ENCODE data around the gene FAR2. TPM values are rescaled to one million over a fixed set of nuclear protein-coding genes. Genes with fewer than 3 reads are reported as not detected.

Gene FAR2
- total and polyA plus RNA-seq, 2 donors (not counting 3 experiments of a cell fraction or from before 2014, with no cell fraction given): 32.3 to 61.7 TPM

DNA sequence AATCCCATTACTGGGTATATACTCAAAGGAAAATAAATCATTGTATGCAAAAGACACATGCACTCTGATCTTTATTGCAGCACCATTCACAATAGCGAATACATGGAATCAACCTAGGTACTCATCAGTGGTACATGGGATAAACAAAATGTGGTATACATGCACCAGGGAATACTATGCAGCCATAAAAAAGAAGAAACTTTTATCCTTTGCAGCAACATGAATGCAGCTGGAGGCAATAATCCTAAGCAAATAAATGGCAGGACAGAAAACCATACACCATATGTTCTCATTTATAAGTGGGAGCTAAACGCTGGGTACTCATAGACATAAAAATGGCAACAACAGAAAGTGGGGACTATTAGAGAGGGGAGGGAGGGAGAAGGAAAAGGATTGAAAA lies 216.0 kb downstream of the FAR2 start:
- intact Hi-C loops (cut with micrococcal nuclease): no loop called here
- TF ChIP-seq POLR2AphosphoS5 (IDR thresholded peaks at IDR 0.05; ENCODE audit: insufficient read depth, low read depth, low read length) (no peak), JUN (IDR thresholded peaks at IDR 0.05; ENCODE audit: borderline replicate concordance, insufficient read depth, insufficient read length, low read depth) (no peak), EZH2 (IDR thresholded peaks at IDR 0.05; ENCODE audit: borderline replicate concordance, low read depth, low read length, severe bottlenecking) (no peak), GATA2 (IDR thresholded peaks at IDR 0.05; ENCODE audit: insufficient read depth, insufficient read length, low read depth, low read length) (no peak), FOS (IDR thresholded peaks at IDR 0.05; ENCODE audit: borderline replicate concordance, insufficient read depth, low read length) (no peak), CTCF (IDR thresholded peaks at IDR 0.05; ENCODE audit: extremely low read depth in 1 of 2, insufficient read depth in 1 of 2, low read depth in 1 of 2, low read length in 2 of 2) (no peak), MAX (IDR thresholded peaks at IDR 0.05; ENCODE audit: insufficient read depth, insufficient read length) (no peak), POLR2A (IDR thresholded peaks at IDR 0.05; ENCODE audit: low read depth, low read length) (no peak), MYC (IDR thresholded peaks at IDR 0.05; ENCODE audit: low read depth, low read length) (no peak)
- H3K36me3 ChIP-seq (ENCODE audit: control insufficient read depth in 2 of 2, extremely low read depth in 1 of 2, insufficient read depth in 2 of 2, low read length in 2 of 2): peaks cover 0 to 16% of the 10 kb centered on the region in 2 experiments
- CTCF ChIA-PET: no interaction called here
- H3K9me1 ChIP-seq (replicated peaks; ENCODE audit: control insufficient read depth, extremely low read depth, insufficient read depth, low read length): no peaks in the 10 kb centered on the region
- H3K4me1 ChIP-seq (ENCODE audit: control insufficient read depth, extremely low read depth, insufficient read depth, low read length): no peaks in the 10 kb centered on the region
- no peaks in the 10 kb centered on the region for H4K20me1 ChIP-seq (replicated peaks; ENCODE audit: control insufficient read depth, extremely low read depth, insufficient read depth, low read length)
- POLR2A ChIA-PET: no interaction called here
- BruUV-seq (replicated peaks): no TSS peak
- no peak overlapping the region for H3K9ac ChIP-seq (replicated peaks; ENCODE audit: extremely low read depth, insufficient read depth, low read length)
- no peaks in the 10 kb centered on the region for H3K27me3 ChIP-seq (ENCODE audit: control insufficient read depth in 2 of 2, insufficient read depth in 2 of 2, low read length in 2 of 2)
- no peak overlapping the region for H3K4me2 ChIP-seq (ENCODE audit: insufficient read depth, low read length)
- no peak overlapping the region for H2AFZ ChIP-seq (ENCODE audit: low read depth, low read length)
- FAIRE-seq: no peak
- no peak for DNase-seq (ENCODE audit: low read depth, low spot score)
- no peaks in the 10 kb centered on the region for H3K9me3 ChIP-seq (replicated peaks; ENCODE audit: control insufficient read depth, insufficient read depth, low read length)
- peaks cover 3% of the 10 kb centered on the region for H3K79me2 ChIP-seq (ENCODE audit: control insufficient read depth, insufficient read depth, low read length)
- no peak overlapping the region for H3K27ac ChIP-seq (ENCODE audit: insufficient read depth, low read depth, low read length)
- H3K4me3 ChIP-seq (replicated peaks in 1 of 3; ENCODE audit: insufficient read depth in 1 of 3, low read depth in 1 of 3, low read length in 3 of 3): no peak overlapping the region
- dilution Hi-C loops (cut with MboI; ENCODE audit: extremely low pct_ligation_motif_present, low sequenced_read_pairs): no loop called here

Measured in endothelial cell of umbilical vein (primary cell).